Uterus (tissue), 4 donors: ENCODE measurements around the gene GLIS1. TPM values are rescaled to one million over a fixed set of nuclear protein-coding genes. Genes with fewer than 3 reads are reported as not detected.

ENCODE experiments used
- DNase-seq, 2 donors: peaks; one replicate each; pipeline ENCODE4 v3.0.0-alpha.2; 2019 to 2020
- H3K27ac ChIP-seq, 2 donors: fragments of 200-600 bp; sonication (generic); 1 replicate in 1 of 2; 2 replicates in 1 of 2; pipeline ENCODE4 v1.5.1; 2016 to 2018
- H3K27me3 ChIP-seq, 2 donors: fragments of 200-600 bp; sonication (generic); one replicate each; pipeline ENCODE4 v1.5.1; 2018 to 2019; ENCODE audit warnings: control low read depth in 1 of 2
- H3K36me3 ChIP-seq, 2 donors: fragments of 200-600 bp; sonication (generic); one replicate each; pipeline ENCODE4 v1.5.1; 2019; ENCODE audit warnings: control low read depth in 1 of 2
- H3K4me1 ChIP-seq, 2 donors: fragments of 200-600 bp; sonication (generic); one replicate each; pipeline ENCODE4 v1.5.1; 2018 to 2019; ENCODE audit warnings: control low read depth in 1 of 2
- H3K4me3 ChIP-seq, 2 donors: fragments of 200-600 bp; sonication (generic); 1 replicate in 1 of 2; 2 replicates in 1 of 2; pipeline ENCODE4 v1.5.1; 2018 to 2019; ENCODE audit warnings: mild to moderate bottlenecking in 1 of 2
- H3K9me3 ChIP-seq, 2 donors: fragments of 200-600 bp; sonication (generic); one replicate each; pipeline ENCODE4 v1.5.1; 2019; ENCODE audit warnings: control low read depth in 1 of 2
- POLR2A ChIP-seq, 2 donors: fragments of 450-650 bp; IDR thresholded peaks; one replicate each; pipeline ENCODE4 v1.6.1; 2016; ENCODE audit warnings: antibody characterized with exemption in 2 of 2, mild to moderate bottlenecking in 1 of 2, moderate library complexity in 1 of 2
- intact Hi-C: fragments of 100-400 bp; cut with DNase I; formaldehyde crosslinking; loops from one replicate; pipeline ENCODE4 v1.15.1; 2023; ENCODE audit warnings: low total_unique reads
- total RNA-seq, 4 donors: library from RNA; depleted of rRNA in 3 of 4; stranded (reverse); fragments of >200 nt in 3 of 4; gene quantifications; one replicate each; pipeline versions ENCODE4 v1.1.0 to v1.2.4, GENCODE V29; 2014 to 2023
- TF ChIP-seq, protein P1 (sequence below), 4 experiments: fragments of 200-600 bp in 2 of 4; fragments of 450-650 bp in 2 of 4; sonication (generic) in 2 of 4; IDR thresholded peaks; one replicate each; pipeline ENCODE4 v1.5.1; 2016 to 2019; ENCODE audit warnings: antibody characterized with exemption in 4 of 4, mild to moderate bottlenecking in 2 of 4, moderate library complexity in 1 of 4
- donor health status: DM: yes; HTN: yes; CAD: no.

GLIS1 gene
- total RNA-seq, 4 donors from 2014 or later, result 0.21 to 1.0 TPM; not detected in 2

GRCh38 chr1:53484705-53485477 lies 254.1 kb downstream of the GLIS1 start:
- Histone ChIP-seq H3K36me3 (no peaks in the 10 kb centered on the region), H3K9me3 (no peaks in the 10 kb centered on the region), H3K4me1 (no peaks in the 10 kb centered on the region), H3K4me3 (no peak overlapping the region), H3K27ac (no peak overlapping the region), H3K27me3 (no peaks in the 10 kb centered on the region)
- no peak for TF ChIP-seq POLR2A (IDR thresholded peaks at IDR 0.05)
- TF ChIP-seq, protein P1, sequence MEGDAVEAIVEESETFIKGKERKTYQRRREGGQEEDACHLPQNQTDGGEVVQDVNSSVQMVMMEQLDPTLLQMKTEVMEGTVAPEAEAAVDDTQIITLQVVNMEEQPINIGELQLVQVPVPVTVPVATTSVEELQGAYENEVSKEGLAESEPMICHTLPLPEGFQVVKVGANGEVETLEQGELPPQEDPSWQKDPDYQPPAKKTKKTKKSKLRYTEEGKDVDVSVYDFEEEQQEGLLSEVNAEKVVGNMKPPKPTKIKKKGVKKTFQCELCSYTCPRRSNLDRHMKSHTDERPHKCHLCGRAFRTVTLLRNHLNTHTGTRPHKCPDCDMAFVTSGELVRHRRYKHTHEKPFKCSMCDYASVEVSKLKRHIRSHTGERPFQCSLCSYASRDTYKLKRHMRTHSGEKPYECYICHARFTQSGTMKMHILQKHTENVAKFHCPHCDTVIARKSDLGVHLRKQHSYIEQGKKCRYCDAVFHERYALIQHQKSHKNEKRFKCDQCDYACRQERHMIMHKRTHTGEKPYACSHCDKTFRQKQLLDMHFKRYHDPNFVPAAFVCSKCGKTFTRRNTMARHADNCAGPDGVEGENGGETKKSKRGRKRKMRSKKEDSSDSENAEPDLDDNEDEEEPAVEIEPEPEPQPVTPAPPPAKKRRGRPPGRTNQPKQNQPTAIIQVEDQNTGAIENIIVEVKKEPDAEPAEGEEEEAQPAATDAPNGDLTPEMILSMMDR (IDR thresholded peaks at IDR 0.05), result no peak
- intact Hi-C loops, result no loop called here
- DNase-seq, result no peak

GRCh38 chr1:53483656-53484055 lies 255.3 kb downstream of the GLIS1 start:
- Histone ChIP-seq H3K4me1 (no peaks in the 10 kb centered on the region), H3K9me3 (no peaks in the 10 kb centered on the region), H3K36me3 (no peaks in the 10 kb centered on the region), H3K4me3 (no peak overlapping the region), H3K27ac (no peak overlapping the region), H3K27me3 (no peaks in the 10 kb centered on the region)
- TF ChIP-seq, protein P1 (IDR thresholded peaks at IDR 0.05), result no peak
- no peak for TF ChIP-seq POLR2A (IDR thresholded peaks at IDR 0.05)
- intact Hi-C loops, result no loop called here
- no peak for DNase-seq

DNA sequence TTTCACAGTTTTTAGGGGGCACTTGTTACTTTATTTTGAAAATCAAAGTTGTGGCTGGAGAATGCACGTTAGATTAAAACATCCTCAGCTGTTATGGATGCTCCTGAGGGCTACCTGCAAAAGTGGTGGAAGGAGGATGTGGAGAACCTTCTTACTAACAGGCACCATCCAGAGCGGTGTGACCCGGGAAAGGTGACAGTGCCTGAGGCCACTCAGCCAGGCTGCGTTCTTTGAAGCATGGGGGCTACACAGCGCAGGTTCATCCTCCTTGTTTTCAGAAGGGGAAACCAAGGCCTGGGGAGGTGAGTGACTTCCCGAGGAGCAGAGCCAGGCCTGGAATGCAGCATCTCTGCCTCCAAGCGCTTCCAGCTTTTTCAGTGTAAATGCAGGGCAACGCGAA lies 255.8 kb downstream of the GLIS1 start:
- intact Hi-C loops, result no loop called here

DNA sequence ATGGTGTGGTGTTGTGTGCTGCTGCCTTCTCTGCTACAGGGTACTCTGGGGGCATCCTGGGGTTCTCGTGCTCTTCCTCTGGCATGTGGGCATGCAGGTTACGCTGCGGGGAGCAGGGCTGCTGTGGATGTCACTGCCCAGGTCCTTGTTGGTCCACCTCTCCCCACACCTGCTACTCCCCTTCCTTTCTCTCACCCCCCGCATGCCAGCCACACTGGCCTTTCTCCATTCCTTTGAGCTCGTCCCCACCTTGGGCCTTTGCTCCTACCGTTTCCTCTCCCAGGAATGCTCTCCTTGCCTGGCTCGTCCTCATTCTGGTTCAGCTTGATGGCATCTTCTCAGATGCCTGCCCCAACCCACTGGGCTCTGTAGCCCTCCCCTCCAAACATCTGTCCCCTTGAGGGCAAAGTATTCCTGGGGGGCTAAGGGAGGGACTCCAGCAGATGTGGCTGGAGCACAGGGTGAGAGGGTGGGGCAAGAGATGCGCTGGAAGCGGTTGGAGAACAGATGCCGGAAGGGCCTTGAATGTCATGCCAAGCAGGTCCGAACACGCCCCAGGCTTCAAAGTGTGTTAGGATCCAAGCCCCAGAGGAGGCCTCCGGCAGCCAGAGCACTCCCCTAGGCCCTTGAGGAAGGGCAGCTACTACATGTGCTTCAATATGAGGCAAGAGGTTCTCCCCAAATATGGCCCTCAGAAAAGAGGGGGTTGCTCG lies 256.4 kb downstream of the GLIS1 start:
- no peak for DNase-seq
- Histone ChIP-seq H3K36me3 (no peaks in the 10 kb centered on the region), H3K27me3 (no peaks in the 10 kb centered on the region), H3K4me3 (no peak overlapping the region), H3K27ac (no peak overlapping the region), H3K4me1 (no peaks in the 10 kb centered on the region), H3K9me3 (no peaks in the 10 kb centered on the region)
- TF ChIP-seq, protein P1 (IDR thresholded peaks at IDR 0.05), result no peak
- no peak for TF ChIP-seq POLR2A (IDR thresholded peaks at IDR 0.05)
- intact Hi-C loops, result no loop called here

More for the DNA sequence above, 255.8 kb downstream of the GLIS1 start:
- H3K9me3 ChIP-seq, result no peaks in the 10 kb centered on the region
- no peak for DNase-seq
- H3K27me3 ChIP-seq, result no peaks in the 10 kb centered on the region
- H3K27ac ChIP-seq, result no peak overlapping the region
- H3K4me1 ChIP-seq, result no peaks in the 10 kb centered on the region
- no peak for TF ChIP-seq POLR2A (IDR thresholded peaks at IDR 0.05)
- TF ChIP-seq, protein P1 (IDR thresholded peaks at IDR 0.05), result no peak
- no peak overlapping the region for H3K4me3 ChIP-seq
- no peaks in the 10 kb centered on the region for H3K36me3 ChIP-seq

DNA sequence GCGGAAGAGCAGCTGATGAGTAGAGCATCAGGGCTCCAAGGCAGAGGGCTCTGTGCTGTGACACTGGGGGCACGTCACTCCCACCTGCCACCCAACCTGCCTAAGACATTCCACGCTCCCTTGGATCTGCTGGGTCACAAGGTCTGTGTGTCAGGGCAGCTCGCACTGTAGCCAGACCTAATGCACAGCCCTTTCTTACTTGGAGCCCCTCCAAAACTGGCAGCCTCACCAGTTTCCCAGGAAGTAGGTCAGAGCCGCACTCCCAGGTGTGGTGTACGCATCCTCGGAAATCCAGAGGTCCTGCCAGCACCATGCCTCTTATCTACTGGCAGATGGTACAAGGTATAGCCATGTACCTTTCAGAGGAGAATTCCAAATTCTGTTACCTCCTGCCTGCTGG lies 257.5 kb downstream of the GLIS1 start:
- no peaks in the 10 kb centered on the region for H3K4me1 ChIP-seq
- DNase-seq, result no peak
- no peak overlapping the region for H3K27ac ChIP-seq
- no peak overlapping the region for H3K4me3 ChIP-seq
- no peaks in the 10 kb centered on the region for H3K27me3 ChIP-seq
- no peaks in the 10 kb centered on the region for H3K36me3 ChIP-seq
- intact Hi-C loops, result no loop called here
- TF ChIP-seq POLR2A (IDR thresholded peaks at IDR 0.05), result no peak
- TF ChIP-seq, protein P1 (IDR thresholded peaks at IDR 0.05), result no peak
- no peaks in the 10 kb centered on the region for H3K9me3 ChIP-seq
